GM06990 (cell line): ENCODE results near the gene FHOD3.
A peak's percentile ranks its signal among the peaks of the same experiment; 100 is the strongest.

Experiments
- DNase-seq: peaks from one replicate; pipeline ENCODE4 v3.0.0-alpha.2; 2011; ENCODE audit not compliant: insufficient read length; ENCODE audit errors: extremely low read depth
- H3K27me3 ChIP-seq: replicated peaks from 2 replicates; pipeline ENCODE4 v1.6.0; 2011; ENCODE audit warnings: low read length; ENCODE audit not compliant: control insufficient read depth, insufficient read depth
- H3K36me3 ChIP-seq: 2 replicates; pipeline ENCODE4 v1.5.1; 2011; ENCODE audit warnings: low read length; ENCODE audit not compliant: control insufficient read depth, insufficient read depth
- H3K4me3 ChIP-seq: replicated peaks from 2 replicates; pipeline ENCODE4 v1.5.1; 2011; ENCODE audit warnings: low read depth, mild to moderate bottlenecking, control low read depth, low read length
- CTCF ChIP-seq: IDR thresholded peaks from 2 replicates; pipeline ENCODE4 v1.5.1; 2011; ENCODE audit warnings: low read length, control low read depth, mild to moderate bottlenecking, inconsistent platforms; ENCODE audit not compliant: insufficient read depth, poor library complexity, severe bottlenecking

Gene FHOD3

GRCh38 chr18:36364911-36365624 is 67.6 kb downstream of the FHOD3 start:
- no peaks in the 10 kb centered on the region for H3K27me3 ChIP-seq
- DNase-seq, result no peak
- no peak for TF ChIP-seq CTCF
- H3K36me3 ChIP-seq, result no peaks in the 10 kb centered on the region
- H3K4me3 ChIP-seq, result no peak overlapping the region

- DNase-seq, result peak; percentile 54
- H3K4me3 ChIP-seq, result no peak overlapping the region
- TF ChIP-seq CTCF, result no peak
These were observed 68.6 kb downstream of the FHOD3 start for GRCh38 chr18:36365836-36366775.

GRCh38 chr18:36366994-36367839 is 69.7 kb downstream of the FHOD3 start:
- Histone ChIP-seq H3K36me3 (no peaks in the 10 kb centered on the region), H3K4me3 (no peak overlapping the region), H3K27me3 (no peaks in the 10 kb centered on the region)
- TF ChIP-seq CTCF, result no peak
- peak; percentile 60 for DNase-seq

More at GRCh38 chr18:36365836-36366775, 68.6 kb downstream of the FHOD3 start:
- Histone ChIP-seq H3K36me3 (no peaks in the 10 kb centered on the region), H3K27me3 (no peaks in the 10 kb centered on the region)

- no peak overlapping the region for H3K4me3 ChIP-seq
- no peak for DNase-seq
- no peaks in the 10 kb centered on the region for H3K36me3 ChIP-seq
- H3K27me3 ChIP-seq, result no peaks in the 10 kb centered on the region
- no peak for TF ChIP-seq CTCF
These were observed 71.4 kb downstream of the FHOD3 start for GRCh38 chr18:36368889-36369288.

- TF ChIP-seq CTCF, result peak; percentile 51
- H3K4me3 ChIP-seq, result no peak overlapping the region
- H3K36me3 ChIP-seq, result no peaks in the 10 kb centered on the region
- H3K27me3 ChIP-seq, result no peaks in the 10 kb centered on the region
- no peak for DNase-seq
These were observed 75.4 kb downstream of the FHOD3 start for GRCh38 chr18:36372903-36373311.
